AG10803 (cell line): ENCODE data around the gene COL4A4.

Experiments used
- DNase-seq: peaks from one replicate; pipeline ENCODE4 v3.0.0; 2010; ENCODE audit warnings: low read depth
- H3K4me3 ChIP-seq: 2 replicates; pipeline ENCODE4 v1.5.1; 2011; ENCODE audit warnings: mild to moderate bottlenecking, low read length, control low read depth
- CTCF ChIP-seq: conservative IDR thresholded peaks from 2 replicates; pipeline ENCODE4 v1.5.1; 2011; ENCODE audit warnings: mild to moderate bottlenecking, low read length, control low read depth, inconsistent platforms

Gene COL4A4

GRCh38 chr2:226962176-226962773 is 201.7 kb downstream of the COL4A4 start:
- TF ChIP-seq CTCF: no peak
- H3K4me3 ChIP-seq: no peak overlapping the region
- no peak for DNase-seq

- no peak overlapping the region for H3K4me3 ChIP-seq
- no peak for TF ChIP-seq CTCF
- no peak for DNase-seq
These were observed 204.6 kb downstream of the COL4A4 start for GRCh38 chr2:226959418-226959817.

GRCh38 chr2:226956659-226957058 is 207.3 kb downstream of the COL4A4 start:
- H3K4me3 ChIP-seq: no peak overlapping the region
- TF ChIP-seq CTCF: no peak
- DNase-seq: no peak

GRCh38 chr2:226953826-226954225 is 210.2 kb downstream of the COL4A4 start:
- TF ChIP-seq CTCF: no peak
- DNase-seq: no peak
- no peak overlapping the region for H3K4me3 ChIP-seq

- H3K4me3 ChIP-seq: no peak overlapping the region
- TF ChIP-seq CTCF: no peak
- DNase-seq: peak; percentile 96
These were observed 210.8 kb downstream of the COL4A4 start for GRCh38 chr2:226953206-226953605.
